IMR-90 (cell line): ENCODE measurements around the gene MYBPH. TPM values are rescaled to one million over a fixed set of nuclear protein-coding genes. Genes with fewer than 3 reads are reported as not detected.
A peak's percentile ranks its signal among the peaks of the same experiment; 100 is the strongest.

Experiments
- ATAC-seq: fragments of 200-7000 bp; cut with Tn5 transposase; 2 replicates; pipeline ENCODE4 v1.9.1; 2020; ENCODE audit warnings: low read depth, mild to moderate bottlenecking, moderate library complexity
- BruUV-seq: library from RNA; stranded (reverse); fragments of 400-500 nt; replicated peaks from 2 replicates; lab custom pipeline; 2021; lab: Mats Ljungman, UMichigan
- CTCF ChIA-PET: fragments of 300-600 bp; formaldehyde crosslinking; extraction: SDS; loops from one replicate; lab custom pipeline; 2021; ENCODE audit warnings: antibody characterized with exemption; lab: Yijun Ruan, JAX
- POLR2A ChIA-PET: fragments of 300-600 bp; sonication (Branson Sonifier 250); formaldehyde crosslinking; loops from one replicate; lab custom pipeline; 2022; ENCODE audit warnings: antibody characterized with exemption; ENCODE audit not compliant: unreplicated experiment; lab: Charles Lee
- DNase-seq: peaks from one replicate; pipeline ENCODE4 v3.0.0; 2013
- H2AFZ ChIP-seq: replicated peaks from 2 replicates; pipeline ENCODE3; 2013; ENCODE audit warnings: low read length, mild to moderate bottlenecking; ENCODE audit not compliant: poor library complexity
- H2AK5ac ChIP-seq: 2 replicates; pipeline ENCODE4 v1.6.1; 2013; ENCODE audit warnings: low read depth, low read length, inconsistent platforms
- H2AK9ac ChIP-seq: replicated peaks from 2 replicates; pipeline ENCODE3; 2013; ENCODE audit warnings: mild to moderate bottlenecking, low read depth, low read length, moderate library complexity; ENCODE audit not compliant: poor library complexity
- H2BK120ac ChIP-seq: 2 replicates; pipeline ENCODE4 v1.6.1; 2013; ENCODE audit warnings: low read depth, low read length, inconsistent platforms
- H2BK15ac ChIP-seq: 3 replicates; pipeline ENCODE4 v1.6.1; 2013; ENCODE audit warnings: low read depth, low read length, inconsistent platforms
- H2BK20ac ChIP-seq: 2 replicates; pipeline ENCODE4 v1.6.1; 2013; ENCODE audit warnings: low read depth, mild to moderate bottlenecking, inconsistent platforms, low read length, moderate library complexity
- H2BK5ac ChIP-seq: 2 replicates; pipeline ENCODE4 v1.6.1; 2013; ENCODE audit warnings: mild to moderate bottlenecking, low read depth, low read length, inconsistent platforms; ENCODE audit not compliant: poor library complexity, severe bottlenecking
- H3K14ac ChIP-seq: replicated peaks from 2 replicates; pipeline ENCODE4 v1.6.1; 2013; ENCODE audit warnings: low read depth, low read length, inconsistent platforms
- H3K18ac ChIP-seq: 2 replicates; pipeline ENCODE4 v1.6.1; 2013; ENCODE audit warnings: low read depth, low read length, control low read depth
- H3K23ac ChIP-seq: 2 replicates; pipeline ENCODE4 v1.6.1; 2013; ENCODE audit warnings: low read depth, low read length, inconsistent platforms
- H3K27ac ChIP-seq: 2 replicates; pipeline ENCODE4 v1.5.1; 2013; ENCODE audit warnings: mild to moderate bottlenecking, control low read depth, low read length; ENCODE audit not compliant: insufficient read depth
- H3K27me3 ChIP-seq: 2 replicates; pipeline ENCODE4 v1.6.1; 2013; ENCODE audit warnings: low read length; ENCODE audit not compliant: control insufficient read depth, insufficient read depth
- H3K36me3 ChIP-seq: 2 replicates; pipeline ENCODE4 v1.6.1; 2013; ENCODE audit warnings: low read length, mixed read lengths; ENCODE audit not compliant: control insufficient read depth, insufficient read depth
- H3K4ac ChIP-seq: 2 replicates; pipeline ENCODE4 v1.6.1; 2013; ENCODE audit warnings: low read depth, low read length, inconsistent platforms
- H3K4me1 ChIP-seq: 2 replicates; pipeline ENCODE4 v1.6.1; 2013; ENCODE audit warnings: low read length, mixed read lengths; ENCODE audit not compliant: control insufficient read depth, insufficient read depth
- H3K4me2 ChIP-seq: 2 replicates; pipeline ENCODE4 v1.6.1; 2013; ENCODE audit warnings: low read depth, mild to moderate bottlenecking, control low read depth, low read length, moderate library complexity
- H3K4me3 ChIP-seq: 2 replicates; pipeline ENCODE4 v1.5.1; 2013; ENCODE audit warnings: low read depth, mild to moderate bottlenecking, control low read depth, low read length, moderate library complexity; ENCODE audit not compliant: insufficient read depth
- H3K56ac ChIP-seq: 2 replicates; pipeline ENCODE4 v1.6.1; 2013; ENCODE audit warnings: low read length, inconsistent platforms; ENCODE audit not compliant: insufficient read depth; ENCODE audit errors: extremely low read depth
- H3K79me1 ChIP-seq, 2 experiments: 2 replicates each; pipeline ENCODE4 v1.6.1; 2013; ENCODE audit warnings: low read length in 2 of 2, inconsistent platforms in 1 of 2, low read depth in 1 of 2
- H3K9ac ChIP-seq: 2 replicates; pipeline ENCODE4 v1.6.1; 2013; ENCODE audit warnings: low read depth, low read length, control low read depth
- H3K9me1 ChIP-seq: 2 replicates; pipeline ENCODE4 v1.6.1; 2013; ENCODE audit warnings: low read length, inconsistent platforms; ENCODE audit not compliant: insufficient read depth
- H3K9me3 ChIP-seq: 2 replicates; pipeline ENCODE4 v1.6.1; 2013; ENCODE audit warnings: low read length; ENCODE audit not compliant: control insufficient read depth, insufficient read depth
- H4K20me1 ChIP-seq: 2 replicates; pipeline ENCODE4 v1.6.1; 2013; ENCODE audit warnings: low read length, inconsistent platforms; ENCODE audit not compliant: insufficient read depth
- H4K5ac ChIP-seq: 2 replicates; pipeline ENCODE4 v1.6.1; 2013; ENCODE audit warnings: mild to moderate bottlenecking, low read depth, low read length, control low read depth
- H4K8ac ChIP-seq, 2 experiments: 2 replicates each; pipeline ENCODE4 v1.6.1; 2013; ENCODE audit warnings: low read depth in 2 of 2, low read length in 2 of 2, control low read depth in 1 of 2, inconsistent platforms in 1 of 2
- H4K91ac ChIP-seq: 2 replicates; pipeline ENCODE4 v1.6.1; 2013; ENCODE audit warnings: low read depth, low read length, inconsistent platforms; ENCODE audit not compliant: insufficient read depth
- CHD1 ChIP-seq: IDR thresholded peaks from 2 replicates; pipeline ENCODE4 v1.6.1; 2012; ENCODE audit warnings: low read depth, low read length, improper control_type of control experiment
- MXI1 ChIP-seq: IDR thresholded peaks from 2 replicates; pipeline ENCODE4 v1.6.1; 2012; ENCODE audit warnings: low read depth, mild to moderate bottlenecking, low read length, moderate library complexity, borderline replicate concordance
- NFE2L2 ChIP-seq: fragments of 150-350 bp; IDR thresholded peaks from 2 replicates; pipeline ENCODE4 v1.6.1; 2016; ENCODE audit warnings: low read depth, mild to moderate bottlenecking, low read length
- POLR2A ChIP-seq: IDR thresholded peaks from 2 replicates; pipeline ENCODE4 v1.6.1; 2012; ENCODE audit warnings: mild to moderate bottlenecking, low read depth, low read length
- RCOR1 ChIP-seq: IDR thresholded peaks from 2 replicates; pipeline ENCODE4 v1.6.1; 2012; ENCODE audit warnings: mild to moderate bottlenecking, low read length, improper control_type of control experiment; ENCODE audit not compliant: insufficient replicate concordance
- WGBS, 2 experiments: methylation state at CpG; one replicate each; pipeline versions ENCODE4 v1.1.5 to v1.1.7; 2013; ENCODE audit warnings: missing lambda C conversion rate in 2 of 2; ENCODE audit not compliant: insufficient read length in 1 of 2; ENCODE audit errors: extremely low coverage in 2 of 2; 5-methylcytosine and 5-hydroxymethylcytosine counted together
- dilution Hi-C: fragments of 300-500 bp; cut with HindIII; formaldehyde crosslinking; loops from one replicate; pipeline ENCODE4 v1.14.3; 2018; ENCODE audit warnings: low sequenced_read_pairs; ENCODE audit not compliant: unreplicated experiment
- in situ Hi-C: fragments of 300-500 bp; cut with MboI; formaldehyde crosslinking; loops from 3 replicates; pipeline ENCODE4 v1.14.3; 2019; ENCODE audit warnings: low sequenced_read_pairs, inconsistent platforms, mixed read lengths
- intact Hi-C: fragments of 100-400 bp; cut with micrococcal nuclease; formaldehyde crosslinking; loops from 2 replicates; pipeline ENCODE4 v1.10.0; 2022
- polyA plus RNA-seq, 3 experiments: library from polyadenylated mRNA; depleted of rRNA; stranded (reverse); fragments of >200 nt; gene quantifications; 2 replicates each; pipeline ENCODE4 v1.2.3, GENCODE V29; 2012; ENCODE audit warnings: low replicate concordance in 1 of 3
- total RNA-seq: library from RNA; depleted of rRNA; stranded (reverse); fragments of >200 nt; gene quantifications from 2 replicates; pipeline ENCODE4 v1.2.3, GENCODE V29; 2012
- TF ChIP-seq, protein P1 (sequence below): fragments of 150-350 bp; IDR thresholded peaks from 2 replicates; pipeline ENCODE4 v1.6.1; 2017; ENCODE audit warnings: mild to moderate bottlenecking, antibody characterized with exemption, low read length, low read depth

The MYBPH gene
- total and polyA plus RNA-seq, 2 of the 4 experiments (the other 2 are of a cell fraction): not detected

GRCh38 chr1:203124011-203124410 is 51.6 kb downstream of the MYBPH start:
- H2AK9ac ChIP-seq: no peak overlapping the region
- H3K27me3 ChIP-seq: peaks cover 63% of the 10 kb centered on the region
- H4K20me1 ChIP-seq: no peaks in the 10 kb centered on the region; the same call in 1 of the 2 replicates
- no peak overlapping the region for H2AK5ac ChIP-seq
- no peak overlapping the region for H2BK120ac ChIP-seq
- no peak overlapping the region for H3K14ac ChIP-seq
- no peak overlapping the region for H3K27ac ChIP-seq
- TF ChIP-seq POLR2A (no peak), MXI1 (no peak), NFE2L2 (no peak), CHD1 (no peak), RCOR1 (no peak)
- TF ChIP-seq, protein P1, sequence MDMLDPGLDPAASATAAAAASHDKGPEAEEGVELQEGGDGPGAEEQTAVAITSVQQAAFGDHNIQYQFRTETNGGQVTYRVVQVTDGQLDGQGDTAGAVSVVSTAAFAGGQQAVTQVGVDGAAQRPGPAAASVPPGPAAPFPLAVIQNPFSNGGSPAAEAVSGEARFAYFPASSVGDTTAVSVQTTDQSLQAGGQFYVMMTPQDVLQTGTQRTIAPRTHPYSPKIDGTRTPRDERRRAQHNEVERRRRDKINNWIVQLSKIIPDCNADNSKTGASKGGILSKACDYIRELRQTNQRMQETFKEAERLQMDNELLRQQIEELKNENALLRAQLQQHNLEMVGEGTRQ: no peak
- H3K4me3 ChIP-seq: no peak overlapping the region
- H3K56ac ChIP-seq: no peak overlapping the region
- H3K4me2 ChIP-seq: no peak overlapping the region
- 48% methylated on average over 2 of the region's 5 CpGs; no CpG with 5 or more reads in 1 of the 2 experiments for whole genome bisulfite sequencing, 2 experiments
- no peaks in the 10 kb centered on the region for H3K9me3 ChIP-seq
- H3K18ac ChIP-seq: no peak overlapping the region
- peaks cover 3% of the 10 kb centered on the region; the same call in 1 of the 2 replicates for H3K4me1 ChIP-seq
- peak overlapping the region; percentile 55 for H2AFZ ChIP-seq
- no peaks in the 10 kb centered on the region for H3K79me1 ChIP-seq
- POLR2A ChIA-PET: no interaction called here
- H4K5ac ChIP-seq: no peak overlapping the region
- no peak overlapping the region for H3K23ac ChIP-seq
- no peaks in the 10 kb centered on the region for H3K36me3 ChIP-seq
- no peak overlapping the region for H2BK5ac ChIP-seq
- no peak overlapping the region for H2BK15ac ChIP-seq
- H3K9ac ChIP-seq: no peak overlapping the region
- no TSS peak for BruUV-seq
- H2BK20ac ChIP-seq: no peak overlapping the region
- DNase-seq (no peak), ATAC-seq (no peak)
- no peaks in the 10 kb centered on the region for H3K9me1 ChIP-seq
- in situ Hi-C loops (no loop called here), dilution Hi-C loops (no loop called here), intact Hi-C loops (no loop called here)
- CTCF ChIA-PET: no interaction called here
- H4K8ac ChIP-seq: no peak overlapping the region
- H3K4ac ChIP-seq: no peak overlapping the region
- no peak overlapping the region for H4K91ac ChIP-seq
